Liver (tissue), 9 donors: ENCODE data around the gene HOXC13. TPM values are rescaled to one million over a fixed set of nuclear protein-coding genes. Genes with fewer than 3 reads are reported as not detected.

ENCODE experiments used
- DNase-seq: peaks from one replicate; pipeline ENCODE4 v3.0.0-alpha.2; 2017; ENCODE audit warnings: low spot score
- H3K27ac ChIP-seq, 2 donors: one replicate each; pipeline ENCODE4 v1.7.0; 2013; ENCODE audit warnings: inconsistent platforms in 2 of 2, low read length in 2 of 2, control low read depth in 1 of 2, low read depth in 1 of 2, mild to moderate bottlenecking in 1 of 2
- H3K27me3 ChIP-seq, 4 donors: one replicate each; pipeline versions ENCODE4 v1.6.1 to v1.7.0; 2013; ENCODE audit warnings: low read length in 3 of 4, inconsistent platforms in 1 of 4, mild to moderate bottlenecking in 1 of 4, moderate library complexity in 1 of 4; ENCODE audit not compliant: control insufficient read depth in 4 of 4, insufficient read depth in 4 of 4
- H3K36me3 ChIP-seq, 4 donors: one replicate each; pipeline versions ENCODE4 v1.6.1 to v1.7.0; 2013; ENCODE audit warnings: low read length in 3 of 4, mild to moderate bottlenecking in 3 of 4, low read depth in 1 of 4, moderate library complexity in 1 of 4; ENCODE audit not compliant: control insufficient read depth in 4 of 4, insufficient read depth in 3 of 4
- H3K4me1 ChIP-seq, 4 donors: one replicate each; pipeline versions ENCODE4 v1.6.1 to v1.7.0; 2013; ENCODE audit warnings: low read length in 3 of 4, mild to moderate bottlenecking in 3 of 4, moderate library complexity in 1 of 4; ENCODE audit not compliant: control insufficient read depth in 4 of 4, insufficient read depth in 4 of 4
- H3K4me3 ChIP-seq, 3 donors: one replicate each; pipeline versions ENCODE4 v1.6.1 to v1.7.0; 2013; ENCODE audit warnings: low read length in 3 of 3, control low read depth in 1 of 3, low read depth in 1 of 3, mild to moderate bottlenecking in 1 of 3
- H3K9ac ChIP-seq, 2 donors: one replicate each; pipeline ENCODE4 v1.7.0; 2013; ENCODE audit warnings: low read length in 2 of 2, mild to moderate bottlenecking in 2 of 2, moderate library complexity in 2 of 2, control low read depth in 1 of 2, low read depth in 1 of 2
- H3K9me3 ChIP-seq, 4 donors: one replicate each; pipeline versions ENCODE4 v1.6.1 to v1.7.0; 2013; ENCODE audit warnings: low read length in 3 of 4; ENCODE audit not compliant: control insufficient read depth in 4 of 4
- ATF3 ChIP-seq: IDR thresholded peaks from 2 replicates; pipeline ENCODE4 v1.6.1; 2016; ENCODE audit warnings: antibody characterized with exemption
- CTCF ChIP-seq: fragments of 150-350 bp; IDR thresholded peaks from 2 replicates; pipeline ENCODE4 v1.5.1; 2017; ENCODE audit warnings: improper control_type of control experiment, low read depth, low read length; ENCODE audit not compliant: missing input control
- EGR1 ChIP-seq, 2 donors: IDR thresholded peaks; 2 replicates each; pipeline ENCODE4 v1.6.1; 2016 to 2018; ENCODE audit warnings: antibody characterized with exemption in 2 of 2, low read depth in 2 of 2
- FOXA1 ChIP-seq: IDR thresholded peaks from 2 replicates; pipeline ENCODE4 v1.6.1; 2016; ENCODE audit warnings: antibody characterized with exemption
- FOXA2 ChIP-seq: IDR thresholded peaks from 2 replicates; pipeline ENCODE4 v1.6.1; 2016; ENCODE audit warnings: antibody characterized with exemption
- GABPA ChIP-seq, 2 donors: IDR thresholded peaks in 1 of 2; conservative IDR thresholded peaks in 1 of 2; 2 replicates each; pipeline ENCODE4 v1.6.1; 2016; ENCODE audit warnings: antibody characterized with exemption in 2 of 2, mild to moderate bottlenecking in 1 of 2, moderate library complexity in 1 of 2
- HNF4A ChIP-seq, 2 donors: conservative IDR thresholded peaks; 2 replicates each; pipeline ENCODE4 v1.6.1; 2016; ENCODE audit warnings: antibody characterized with exemption in 2 of 2, mild to moderate bottlenecking in 2 of 2
- HNF4G ChIP-seq: IDR thresholded peaks from 2 replicates; pipeline ENCODE4 v1.6.1; 2016; ENCODE audit warnings: antibody characterized with exemption
- JUND ChIP-seq, 2 donors: IDR thresholded peaks; 2 replicates each; pipeline ENCODE4 v1.6.1; 2016; ENCODE audit warnings: antibody characterized with exemption in 2 of 2
- MAX ChIP-seq: IDR thresholded peaks from 2 replicates; pipeline ENCODE4 v1.6.1; 2016; ENCODE audit warnings: antibody characterized with exemption
- NR2F2 ChIP-seq: IDR thresholded peaks from 2 replicates; pipeline ENCODE4 v1.6.1; 2016; ENCODE audit warnings: antibody characterized with exemption
- RAD21 ChIP-seq, 2 donors: IDR thresholded peaks; 2 replicates each; pipeline ENCODE4 v1.6.1; 2016; ENCODE audit warnings: antibody characterized with exemption in 2 of 2, mild to moderate bottlenecking in 2 of 2
- REST ChIP-seq: IDR thresholded peaks from 2 replicates; pipeline ENCODE4 v1.6.1; 2016; ENCODE audit warnings: antibody characterized with exemption, mild to moderate bottlenecking
- RXRA ChIP-seq, 2 donors: IDR thresholded peaks; 2 replicates each; pipeline ENCODE4 v1.6.1; 2017 to 2018; ENCODE audit warnings: antibody characterized with exemption in 2 of 2, mild to moderate bottlenecking in 1 of 2
- SP1 ChIP-seq: IDR thresholded peaks from 2 replicates; pipeline ENCODE4 v1.6.1; 2018; ENCODE audit warnings: antibody characterized with exemption, mild to moderate bottlenecking
- TAF1 ChIP-seq: conservative IDR thresholded peaks from 2 replicates; pipeline ENCODE4 v1.6.1; 2016; ENCODE audit warnings: antibody characterized with exemption, mild to moderate bottlenecking
- YY1 ChIP-seq: IDR thresholded peaks from 2 replicates; pipeline ENCODE4 v1.6.1; 2016; ENCODE audit warnings: antibody characterized with exemption, mild to moderate bottlenecking
- WGBS: extraction: QIAGEN DNeasy Blood & Tissue Kit; methylation state at CpG from one replicate; pipeline ENCODE4 v1.1.7; 2013; 5-methylcytosine and 5-hydroxymethylcytosine counted together
- polyA plus RNA-seq, 2 donors: library from polyadenylated mRNA; stranded (reverse) in 1 of 2; unstranded in 1 of 2; fragments of 200-250 nt in 1 of 2; fragments of >200 nt in 1 of 2; fragmentation: Nextera tagmentation in 1 of 2; extraction: Ambion mirVana in 1 of 2; gene quantifications; one replicate each; pipeline versions ENCODE4 v1.2.1 to v1.2.3, GENCODE V29; 2013 to 2015
- total RNA-seq, 2 donors: library from RNA; depleted of rRNA; stranded (reverse); fragments of >200 nt; gene quantifications; one replicate each; pipeline ENCODE4 v1.2.3, GENCODE V29; 2014
- TF ChIP-seq, protein P1 (sequence below): IDR thresholded peaks from 2 replicates; pipeline ENCODE4 v1.6.1; 2016; ENCODE audit warnings: antibody characterized with exemption
- donor health status: healthy.
- donor health status: healthy.
- donor health status: healthy.
- donor health status: healthy.
- donor health status: healthy.

Gene HOXC13
- total and polyA plus RNA-seq, 4 donors = not detected

DNA sequence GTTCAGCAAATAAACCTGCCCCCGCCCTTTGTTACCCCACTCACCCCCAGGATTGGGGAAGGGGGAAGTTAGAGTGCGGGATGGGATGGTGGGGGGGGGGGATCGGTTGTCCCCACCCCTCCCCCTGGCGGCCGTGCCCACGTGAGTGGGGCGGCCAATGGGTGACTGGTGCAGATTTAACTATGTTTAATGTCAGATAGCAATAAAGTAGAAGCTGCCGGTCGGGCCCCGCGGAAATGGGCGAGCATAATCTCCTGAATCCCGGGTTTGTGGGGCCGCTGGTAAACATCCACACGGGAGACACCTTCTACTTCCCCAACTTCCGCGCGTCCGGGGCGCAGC, 16.0 kb downstream of the HOXC13 start, which contains the start of gene HOXC12:
HOXC12 (plus strand) TSS at position 210 of the 342 bp plus-strand sequence; CDS start at position 237, 27 bp downstream.
- peaks cover 0 to 2% (median 0%) of the 10 kb centered on the region in 4 donors for H3K4me1 ChIP-seq
- no peak for TF ChIP-seq RXRA (IDR thresholded peaks at IDR 0.05)
- no peak for TF ChIP-seq ATF3
- no peak for TF ChIP-seq FOXA1
- no peak for TF ChIP-seq REST
- TF ChIP-seq MAX = no peak
- TF ChIP-seq HNF4A (conservative IDR thresholded peaks at IDR 0.05) = no peak
- no peak for TF ChIP-seq FOXA2
- no peak for TF ChIP-seq HNF4G
- no peak for TF ChIP-seq YY1
- TF ChIP-seq RAD21 (IDR thresholded peaks at IDR 0.05) = no peak
- TF ChIP-seq NR2F2 = no peak
- TF ChIP-seq SP1 = no peak
- no peak for TF ChIP-seq GABPA (IDR thresholded peaks at IDR 0.05 in 1 of 2, conservative IDR thresholded peaks at IDR 0.05 in 1 of 2)
- no peak for TF ChIP-seq EGR1 (IDR thresholded peaks at IDR 0.05; ENCODE audit: low read depth in 2 of 2)
- TF ChIP-seq JUND (IDR thresholded peaks at IDR 0.05) = no peak
- TF ChIP-seq, protein P1, sequence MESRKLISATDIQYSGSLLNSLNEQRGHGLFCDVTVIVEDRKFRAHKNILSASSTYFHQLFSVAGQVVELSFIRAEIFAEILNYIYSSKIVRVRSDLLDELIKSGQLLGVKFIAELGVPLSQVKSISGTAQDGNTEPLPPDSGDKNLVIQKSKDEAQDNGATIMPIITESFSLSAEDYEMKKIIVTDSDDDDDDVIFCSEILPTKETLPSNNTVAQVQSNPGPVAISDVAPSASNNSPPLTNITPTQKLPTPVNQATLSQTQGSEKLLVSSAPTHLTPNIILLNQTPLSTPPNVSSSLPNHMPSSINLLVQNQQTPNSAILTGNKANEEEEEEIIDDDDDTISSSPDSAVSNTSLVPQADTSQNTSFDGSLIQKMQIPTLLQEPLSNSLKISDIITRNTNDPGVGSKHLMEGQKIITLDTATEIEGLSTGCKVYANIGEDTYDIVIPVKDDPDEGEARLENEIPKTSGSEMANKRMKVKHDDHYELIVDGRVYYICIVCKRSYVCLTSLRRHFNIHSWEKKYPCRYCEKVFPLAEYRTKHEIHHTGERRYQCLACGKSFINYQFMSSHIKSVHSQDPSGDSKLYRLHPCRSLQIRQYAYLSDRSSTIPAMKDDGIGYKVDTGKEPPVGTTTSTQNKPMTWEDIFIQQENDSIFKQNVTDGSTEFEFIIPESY = no peak
- no peak for TF ChIP-seq CTCF
- no peak for TF ChIP-seq TAF1
- no peak within 1 kb of the TSS for H3K4me3 ChIP-seq
- peaks cover 0 to 4% (median 0%) of the 10 kb centered on the region in 4 donors for H3K9me3 ChIP-seq
- no peak within 1 kb of the TSS for H3K9ac ChIP-seq
- H3K27me3 ChIP-seq = peaks cover 15 to 40% (median 30%) of the 10 kb centered on the region in 4 donors
- no peaks in the 10 kb centered on the region for H3K36me3 ChIP-seq
- DNase-seq = no peak
- WGBS = 6% methylated on average over 20 of the region's 20 CpGs
- no peak within 1 kb of the TSS for H3K27ac ChIP-seq
